Renal pelvis (tissue), 4 donors: ENCODE measurements around the gene MSH2. TPM values are rescaled to one million over a fixed set of nuclear protein-coding genes. Genes with fewer than 3 reads are reported as not detected.
"Not testable (repeated sequence)": the region's sequence is repeated elsewhere in the genome, so short reads cannot be mapped to it uniquely, and the experiment has no call there.

Experiments
- DNase-seq: peaks from one replicate; pipeline ENCODE4 v3.0.0-alpha.2; 2013
- polyA plus RNA-seq, 3 donors: library from polyadenylated mRNA; unstranded; fragments of 120-200 nt; gene quantifications; one replicate each; pipeline ENCODE4 v1.2.1, GENCODE V29; 2013; ENCODE audit not compliant: insufficient read length in 3 of 3

The MSH2 gene
- polyA plus RNA-seq, 3 donors = 69.3 to 74.2 (median 69.7) TPM

GRCh38 chr2:47459021-47459420 lies 56.1 kb downstream of the MSH2 start:
- no peak for DNase-seq

- DNase-seq = no peak
Observed at GRCh38 chr2:47460766-47461165, 57.8 kb downstream of the MSH2 start.

GRCh38 chr2:47471429-47472116 lies 68.6 kb downstream of the MSH2 start:
- DNase-seq = no peak

DNA sequence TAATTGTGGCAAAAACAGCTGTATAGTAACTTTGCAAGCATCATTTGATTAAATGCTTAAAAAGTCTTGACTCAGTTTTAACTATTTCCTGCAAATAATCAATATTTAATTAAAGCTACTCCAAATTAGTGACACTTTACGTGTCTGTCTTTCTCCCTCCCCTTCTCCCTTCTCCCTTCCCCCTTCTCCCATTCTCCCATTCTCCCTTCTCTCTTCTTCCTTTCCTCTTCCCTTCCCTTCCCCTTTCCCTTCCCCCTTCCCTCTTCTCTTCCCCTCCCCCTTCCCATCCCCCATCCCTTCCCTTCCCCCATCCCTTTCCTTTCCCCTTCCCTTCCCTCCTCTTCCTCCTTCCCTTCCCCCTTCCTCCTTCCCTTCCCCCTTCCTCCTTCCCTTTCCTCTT lies 76.9 kb downstream of the MSH2 start:
- no peak for DNase-seq

GRCh38 chr2:47483191-47483590 lies 80.2 kb downstream of the MSH2 start:
- DNase-seq = no peak

DNA sequence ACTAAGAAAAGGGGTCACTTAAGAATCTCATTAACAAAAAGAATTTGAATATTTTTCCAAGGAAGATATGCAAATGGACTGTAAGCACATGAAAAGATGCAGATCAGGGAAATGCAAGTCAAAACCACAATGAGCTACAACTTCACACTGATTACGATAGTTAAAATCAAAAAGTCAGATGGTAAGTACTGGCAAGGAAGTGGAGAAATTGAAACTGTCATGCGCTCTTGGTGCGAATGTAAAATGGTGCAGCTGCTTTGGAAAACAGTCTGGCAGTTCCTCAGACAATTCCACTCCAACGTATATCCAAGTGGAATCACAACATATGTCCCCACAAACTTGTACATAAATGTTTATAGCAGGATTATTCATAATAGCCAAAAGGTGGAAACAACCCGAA lies 81.4 kb downstream of the MSH2 start:
- DNase-seq = no peak

DNA sequence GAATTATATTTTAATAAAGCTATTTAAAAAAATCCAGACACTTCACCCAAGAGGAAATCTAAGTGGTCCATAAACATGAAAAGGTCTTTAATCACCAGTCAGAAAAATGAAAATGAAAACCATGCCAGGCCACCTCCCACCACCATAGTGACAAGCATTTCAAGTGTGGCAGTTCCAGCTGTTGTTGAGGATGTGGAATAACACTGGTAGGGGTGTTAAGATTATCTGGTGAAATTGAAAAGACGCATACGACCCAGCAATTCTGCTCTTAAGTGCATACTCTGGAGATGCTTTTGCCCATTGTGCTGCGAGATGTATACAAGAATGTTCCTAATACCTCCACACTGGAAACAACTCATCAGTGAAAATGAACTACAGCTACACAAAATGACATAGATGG lies 82.2 kb downstream of the MSH2 start:
- no peak for DNase-seq

DNA sequence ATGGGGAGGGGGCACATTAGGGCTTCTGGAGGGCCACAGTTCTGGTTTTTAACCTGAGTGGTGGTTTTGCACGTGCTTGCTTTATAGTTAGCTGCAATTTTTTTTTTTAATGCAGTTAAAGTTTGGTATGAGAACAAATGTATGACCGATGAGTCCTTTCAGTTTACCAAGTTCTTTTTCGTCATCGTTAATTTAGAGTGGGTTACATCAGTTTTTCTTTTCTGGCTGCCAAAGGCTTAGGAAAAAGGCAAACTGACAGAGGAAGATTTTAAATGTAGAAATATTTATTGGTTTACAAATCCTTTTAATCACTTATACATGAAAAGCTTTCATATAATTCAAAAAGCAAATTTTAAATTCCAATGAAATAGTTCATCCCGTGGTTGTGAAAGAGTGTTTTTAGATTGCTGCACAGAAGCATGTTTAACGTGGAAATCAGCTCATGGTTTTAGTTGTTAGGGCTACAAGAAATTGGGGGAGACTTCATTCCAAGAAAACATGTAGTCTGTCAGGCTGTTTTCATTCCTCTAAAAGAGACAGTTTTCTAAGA lies 82.9 kb downstream of the MSH2 start:
- DNase-seq = no peak

GRCh38 chr2:47486841-47487497 lies 84.0 kb downstream of the MSH2 start:
- DNase-seq = peak; percentile 10

DNA sequence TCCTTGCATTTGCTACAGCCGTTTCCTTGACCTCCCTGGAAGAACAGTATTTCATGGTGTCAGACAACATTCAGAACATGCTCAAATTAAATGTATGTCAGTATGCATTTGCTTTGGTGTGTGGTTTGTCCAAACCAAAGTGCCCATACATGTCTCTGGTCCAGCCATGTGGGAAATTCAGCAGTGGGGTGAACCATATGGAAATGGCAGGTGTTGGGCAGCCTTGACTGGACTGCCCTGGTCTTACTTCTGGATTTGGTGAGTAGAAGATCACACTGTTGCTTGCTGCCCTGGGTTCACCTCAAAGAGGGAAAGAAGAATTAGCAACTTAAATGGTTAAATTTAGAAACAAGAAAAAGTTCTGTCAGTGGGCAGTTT lies 84.5 kb downstream of the MSH2 start:
- DNase-seq = no peak

DNA sequence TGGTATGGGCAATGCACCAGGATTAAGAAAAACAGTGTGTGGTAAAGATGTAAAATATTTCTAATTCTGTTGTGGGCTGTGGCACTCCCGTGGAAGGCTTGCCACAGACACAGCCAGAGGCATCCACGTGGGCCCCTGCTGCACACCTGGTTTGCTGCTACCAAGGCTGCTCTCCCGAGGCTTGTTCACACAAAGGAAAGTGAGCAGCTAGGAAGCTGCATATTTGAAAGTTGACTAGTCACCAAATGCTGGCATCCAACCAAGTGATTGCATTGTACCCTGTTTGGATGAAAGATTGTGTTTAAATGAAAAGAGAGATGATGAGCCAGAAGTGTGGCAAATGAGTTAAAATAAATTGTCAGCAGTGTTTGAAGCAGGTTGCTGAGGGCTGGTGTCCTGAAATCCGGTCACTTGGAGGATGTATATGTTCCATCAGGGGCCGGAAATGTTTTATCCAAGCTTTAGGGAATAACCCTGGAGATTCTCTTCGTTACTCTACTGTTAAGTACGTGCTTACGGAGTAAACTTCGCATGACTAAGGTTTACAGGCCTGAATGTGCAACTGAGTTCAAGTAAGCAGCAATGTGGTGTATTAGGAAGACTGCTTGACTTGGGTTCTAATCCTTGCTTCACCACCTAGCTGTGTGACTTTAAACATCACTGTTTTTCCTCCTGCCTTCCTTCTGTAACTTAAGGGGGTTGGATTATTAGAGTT lies 86.1 kb downstream of the MSH2 start:
- DNase-seq = no peak

DNA sequence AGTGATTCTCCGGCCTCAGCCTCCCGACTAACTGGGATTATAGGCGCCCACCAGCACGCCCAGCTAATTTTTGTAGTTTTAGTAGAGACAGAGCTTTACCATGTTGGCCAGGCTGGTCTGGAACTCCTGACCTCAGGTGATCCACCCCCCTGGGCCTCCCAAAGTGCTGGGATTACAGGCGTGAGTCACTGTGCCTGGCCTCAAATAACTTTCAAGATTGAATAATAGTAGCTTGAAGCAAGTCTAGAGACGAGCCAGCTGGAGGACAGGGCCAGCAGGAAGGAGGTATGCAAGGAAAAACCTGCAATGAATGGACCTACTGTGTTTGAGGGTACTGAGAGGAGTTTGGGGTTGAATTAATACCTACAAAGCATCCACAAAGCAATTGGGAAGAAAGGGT lies 87.5 kb downstream of the MSH2 start:
- DNase-seq = no peak

DNA sequence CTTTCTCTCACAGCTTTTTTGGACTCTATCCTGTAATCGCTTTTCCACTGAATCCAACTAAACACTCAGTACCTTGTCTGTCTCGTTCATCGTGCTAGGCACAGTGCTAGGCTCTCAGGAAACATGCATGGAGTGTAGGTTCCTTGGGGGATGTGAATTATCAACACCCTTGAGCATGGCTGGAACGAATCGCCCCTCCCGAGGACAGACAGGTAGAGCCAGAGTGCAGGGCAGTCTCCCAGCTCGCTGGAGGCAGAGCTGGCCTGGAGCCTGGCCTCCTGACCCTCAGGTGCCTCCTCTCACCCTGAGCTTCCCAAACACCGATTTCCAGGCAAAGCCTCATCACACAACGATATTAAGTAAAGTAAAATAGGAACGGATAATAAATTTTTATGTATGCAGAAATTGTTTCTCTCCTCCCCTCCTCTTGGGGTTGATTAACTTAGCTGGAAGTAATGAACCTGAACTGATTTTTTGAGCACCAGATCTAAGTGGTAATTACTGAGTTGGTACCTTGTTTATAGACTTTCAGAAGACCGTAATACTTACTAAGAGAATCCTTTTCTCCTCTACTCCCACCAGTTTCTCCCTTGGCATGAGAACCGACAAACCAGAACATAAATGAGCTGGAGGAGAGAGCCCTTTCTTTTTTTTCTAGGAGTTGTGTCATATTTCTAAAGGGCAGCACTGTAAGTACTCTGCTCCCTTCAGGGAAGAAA lies 90.5 kb downstream of the MSH2 start:
- DNase-seq = peak; percentile 56

DNA sequence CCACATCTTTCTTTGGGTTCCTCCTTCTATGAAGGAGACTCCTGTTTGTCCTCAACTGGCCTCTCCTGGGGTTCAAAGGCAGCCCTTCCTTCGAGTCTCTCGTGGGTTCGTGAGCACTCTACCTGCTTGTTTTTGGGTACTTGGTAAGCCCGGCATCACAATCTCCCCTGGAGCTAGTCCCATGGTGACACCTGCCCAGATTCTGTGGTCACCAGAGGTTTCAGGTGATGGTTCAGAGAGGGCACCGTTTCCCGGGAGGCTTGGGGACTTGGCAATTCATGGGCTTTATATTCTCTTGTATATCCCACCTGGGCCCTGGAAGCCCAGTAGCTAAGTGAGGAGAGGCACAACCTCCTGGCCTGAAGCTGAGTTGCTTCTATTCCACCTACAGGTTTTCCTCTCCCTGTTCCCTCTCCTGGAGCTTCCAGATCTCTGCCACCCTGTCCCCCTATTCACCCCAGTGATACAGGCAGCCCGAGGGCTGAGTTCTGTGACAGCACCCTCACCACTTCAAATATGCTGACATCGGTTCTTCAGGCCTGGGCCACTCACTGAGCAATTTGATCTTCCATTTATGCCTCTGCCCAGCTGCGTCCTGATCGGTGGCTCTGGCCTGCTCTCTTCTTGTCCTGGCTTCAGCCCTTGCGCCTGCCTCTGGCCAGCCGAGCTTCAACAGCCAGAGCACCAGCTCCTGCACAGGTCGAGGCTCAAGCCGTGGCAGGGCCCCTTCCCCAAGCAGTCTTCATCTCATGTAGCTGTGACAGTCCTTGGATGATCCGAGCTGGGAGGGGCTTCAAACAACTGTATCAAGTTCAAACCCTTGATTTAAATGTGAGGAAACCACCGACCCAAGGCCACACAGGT lies 91.5 kb downstream of the MSH2 start:
- DNase-seq = no peak

- no peak for DNase-seq
Observed at GRCh38 chr2:47497843-47498460, 95.0 kb downstream of the MSH2 start.

DNA sequence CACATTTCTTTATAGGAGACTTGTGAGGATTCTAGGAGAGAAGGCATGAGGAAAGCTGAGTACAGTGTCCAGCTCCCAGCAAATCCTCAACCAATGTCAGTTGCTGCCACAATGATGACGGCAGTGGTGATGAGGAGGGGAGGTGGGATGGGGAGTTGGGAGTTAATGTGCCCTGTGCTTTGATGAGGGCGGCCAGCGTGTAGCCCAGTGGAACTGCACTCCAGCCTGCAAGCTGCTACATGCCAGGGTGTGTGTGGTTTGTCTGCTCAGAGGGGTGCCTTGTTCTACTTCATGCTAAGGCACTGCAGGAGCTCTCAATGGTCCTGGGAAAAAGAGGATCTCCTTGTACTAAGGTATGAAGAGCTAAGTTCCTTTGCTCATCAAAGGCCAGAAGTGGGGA lies 96.1 kb downstream of the MSH2 start:
- DNase-seq = no peak

GRCh38 chr2:47499621-47500309 lies 96.8 kb downstream of the MSH2 start:
- DNase-seq = no peak

DNA sequence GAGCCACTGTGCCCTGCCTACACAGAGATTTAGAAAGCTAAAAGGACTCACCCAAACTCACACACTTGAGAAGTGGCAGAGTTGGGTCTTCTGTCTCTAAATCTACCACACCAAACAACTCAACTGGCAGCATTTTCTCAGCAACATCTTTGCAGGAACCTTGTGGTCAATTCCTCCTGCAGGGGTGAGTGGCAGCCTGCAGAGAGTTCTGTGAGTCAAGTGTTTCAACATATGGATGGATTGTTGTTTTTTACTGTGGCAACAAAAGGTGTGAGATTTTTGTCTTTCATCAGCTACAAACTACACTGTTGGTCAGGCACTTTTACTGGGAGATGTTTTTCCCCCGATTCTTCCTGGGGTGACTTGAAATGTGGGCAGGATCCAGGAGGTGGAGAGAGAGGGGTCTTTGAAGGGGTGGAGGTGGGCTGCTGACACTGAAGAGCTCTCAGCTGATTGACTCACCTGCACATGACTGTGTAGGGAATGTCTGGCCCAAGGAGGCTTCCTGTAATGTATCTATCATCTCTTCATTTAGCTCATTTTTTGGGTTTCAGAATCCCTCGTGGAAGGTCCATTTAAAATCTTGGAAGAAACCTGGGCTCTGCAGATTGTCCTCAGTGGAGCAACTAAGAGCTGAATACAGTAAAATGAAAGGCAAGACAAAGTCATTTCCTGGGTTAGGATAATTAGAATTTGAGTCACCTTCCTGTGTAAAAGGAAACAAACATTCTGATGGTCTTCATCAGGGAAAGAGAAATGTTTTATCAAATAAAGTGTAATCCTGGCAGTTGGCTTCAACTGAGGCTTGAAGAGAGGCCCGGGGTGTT lies 98.6 kb downstream of the MSH2 start:
- no peak for DNase-seq

GRCh38 chr2:47502498-47502897 lies 99.5 kb downstream of the MSH2 start:
- DNase-seq = not testable (repeated sequence)
